ENCODE results near the gene HAO1. TPM values are rescaled to one million over a fixed set of nuclear protein-coding genes. Genes with fewer than 3 reads are reported as not detected.

Gene HAO1
- polyA plus RNA-seq, 3 donors, result 0.07 to 0.15 TPM; not detected in 1

DNA sequence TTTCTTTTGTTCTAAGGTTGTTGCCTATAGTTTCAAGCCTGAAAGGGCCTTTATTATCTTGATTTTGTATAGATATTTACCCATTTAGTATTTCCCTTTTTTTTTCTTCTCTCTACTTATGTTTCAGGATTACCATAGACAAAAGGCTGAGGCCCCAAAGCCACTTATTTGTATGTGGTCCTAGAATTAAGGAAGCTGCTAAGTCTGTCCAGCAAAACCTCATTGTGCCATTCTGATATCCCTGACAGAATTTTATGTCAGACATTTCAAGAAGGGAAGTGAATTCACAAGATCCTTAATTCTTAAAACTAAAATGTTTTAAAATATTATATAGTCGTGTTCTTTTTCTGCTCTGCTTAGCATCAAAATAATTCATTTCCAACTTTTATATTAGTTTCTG is 6.9 kb downstream of the HAO1 start:
- DNase-seq (ENCODE audit: low read depth in 3 of 3, low spot score in 2 of 3), result no peak

DNA sequence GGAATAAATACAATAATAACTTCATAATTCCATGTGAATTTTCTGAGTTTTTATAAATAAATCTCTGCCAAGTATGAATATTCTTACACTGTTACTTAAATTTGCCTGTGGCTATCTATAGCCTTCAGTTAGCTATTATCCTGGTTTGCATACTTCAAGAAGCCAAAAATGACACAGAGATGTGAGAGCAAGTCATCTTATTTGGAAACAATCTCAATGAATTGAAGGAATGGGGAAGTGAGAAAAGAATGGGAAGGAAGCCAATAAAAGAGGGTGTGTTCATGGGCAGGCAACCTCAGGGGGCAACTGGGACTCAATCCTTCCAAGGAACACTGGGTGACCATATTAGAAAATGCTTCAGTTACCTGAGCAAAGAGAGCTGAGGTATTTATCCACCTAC is 9.9 kb downstream of the HAO1 start:
- no peak for DNase-seq (ENCODE audit: low read depth in 3 of 3, low spot score in 2 of 3)

DNA sequence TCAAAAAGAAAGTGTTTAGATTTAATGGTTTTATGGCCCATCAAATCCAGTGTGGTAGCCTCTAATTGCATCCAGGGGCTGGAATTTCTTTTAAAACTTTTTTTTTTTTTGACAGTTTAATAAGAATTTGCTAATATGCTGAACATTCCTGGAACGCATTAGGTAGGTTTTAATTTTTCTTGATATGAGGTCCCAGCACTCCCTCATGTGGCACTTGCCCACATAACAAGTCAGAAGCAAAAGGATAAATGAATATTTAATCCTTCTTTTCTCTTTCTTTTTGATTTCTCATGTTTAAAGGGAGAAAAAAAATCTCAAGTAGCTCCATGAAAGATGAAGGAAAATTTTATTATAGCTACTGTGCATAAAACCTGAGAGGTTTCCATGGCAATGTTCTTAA is 13.5 kb downstream of the HAO1 start:
- DNase-seq (ENCODE audit: low read depth in 3 of 3, low spot score in 2 of 3), result peak in 1 of 3 donors; percentile 13

DNA sequence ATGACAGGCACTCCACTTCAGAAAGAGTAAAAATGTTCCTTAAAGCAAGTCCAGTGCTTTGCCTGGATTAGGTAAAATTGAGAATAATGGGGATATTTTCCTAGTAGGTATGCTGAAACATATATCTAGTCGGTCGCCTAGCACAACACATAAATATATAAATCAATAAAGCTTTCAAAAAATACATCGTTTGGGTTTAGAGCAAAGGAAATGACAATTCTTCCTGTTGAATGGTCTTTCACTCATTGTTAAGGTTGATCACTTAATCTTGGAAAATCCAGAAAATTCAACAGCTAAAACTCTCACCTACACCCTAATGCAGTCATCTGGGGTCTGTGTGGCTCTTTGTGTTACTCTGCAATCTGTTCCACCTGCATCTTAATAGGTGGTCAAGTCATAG is 13.9 kb downstream of the HAO1 start:
- no peak for DNase-seq (ENCODE audit: low read depth in 3 of 3, low spot score in 2 of 3)

DNA sequence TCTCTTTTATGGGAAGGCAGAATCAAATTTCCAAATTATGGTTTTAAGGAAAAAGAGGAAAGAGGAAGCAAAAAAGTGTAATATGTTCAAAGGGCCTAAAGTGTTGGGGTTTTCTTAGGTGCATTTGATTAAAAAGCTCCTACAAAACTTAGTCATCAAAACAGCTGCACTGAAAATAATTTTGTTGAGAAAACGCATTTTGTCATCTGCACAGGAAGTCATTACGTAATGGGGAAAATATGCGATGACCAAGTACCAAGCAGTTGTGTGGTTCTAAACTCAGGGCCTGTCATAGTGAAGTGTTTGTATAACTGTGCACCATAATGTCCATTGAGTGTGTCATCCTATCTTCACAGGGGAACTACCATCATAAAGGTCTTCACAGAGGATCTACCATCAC is 15.6 kb downstream of the HAO1 start:
- no peak for DNase-seq (ENCODE audit: low read depth in 3 of 3, low spot score in 2 of 3)

DNA sequence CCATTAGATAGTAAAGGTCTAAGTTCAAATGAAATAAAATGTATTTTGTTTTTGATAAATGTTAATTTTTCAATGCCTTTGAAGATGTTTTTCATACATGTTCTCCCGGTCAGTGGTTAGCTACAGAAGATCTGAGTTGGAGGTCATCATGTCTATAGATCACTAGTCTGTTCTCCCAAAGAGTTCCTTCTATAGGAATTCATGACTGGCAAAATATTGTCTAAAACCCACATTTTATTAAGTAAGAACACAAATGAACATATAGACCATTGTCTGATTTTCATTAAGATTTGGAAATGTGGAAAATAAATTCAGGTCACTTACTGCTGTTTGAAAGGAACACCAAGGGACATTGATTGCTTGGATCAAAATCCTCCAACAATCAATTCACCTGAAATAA is 23.6 kb downstream of the HAO1 start:
- no peak for DNase-seq (ENCODE audit: low read depth in 3 of 3, low spot score in 2 of 3)

DNA sequence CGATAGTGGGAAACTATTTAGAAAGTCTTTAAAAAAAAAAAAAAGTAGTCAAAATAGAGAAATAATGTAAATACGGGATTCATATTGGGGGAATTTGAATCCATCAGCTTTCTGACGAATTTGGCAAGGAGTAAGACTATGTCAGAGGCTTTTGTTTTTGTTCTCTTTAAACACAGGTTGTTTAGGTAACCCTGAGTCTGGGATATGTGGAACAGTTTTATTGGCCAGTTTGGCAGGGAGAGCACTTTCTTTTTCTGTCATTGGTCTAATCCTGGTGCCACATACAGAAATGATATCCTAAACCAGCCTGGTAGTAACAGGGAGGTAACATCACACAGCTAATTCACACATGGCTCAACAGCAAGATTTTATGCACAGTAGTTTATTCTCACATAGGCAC is 27.7 kb downstream of the HAO1 start:
- no peak for DNase-seq (ENCODE audit: low read depth in 3 of 3, low spot score in 2 of 3)

DNA sequence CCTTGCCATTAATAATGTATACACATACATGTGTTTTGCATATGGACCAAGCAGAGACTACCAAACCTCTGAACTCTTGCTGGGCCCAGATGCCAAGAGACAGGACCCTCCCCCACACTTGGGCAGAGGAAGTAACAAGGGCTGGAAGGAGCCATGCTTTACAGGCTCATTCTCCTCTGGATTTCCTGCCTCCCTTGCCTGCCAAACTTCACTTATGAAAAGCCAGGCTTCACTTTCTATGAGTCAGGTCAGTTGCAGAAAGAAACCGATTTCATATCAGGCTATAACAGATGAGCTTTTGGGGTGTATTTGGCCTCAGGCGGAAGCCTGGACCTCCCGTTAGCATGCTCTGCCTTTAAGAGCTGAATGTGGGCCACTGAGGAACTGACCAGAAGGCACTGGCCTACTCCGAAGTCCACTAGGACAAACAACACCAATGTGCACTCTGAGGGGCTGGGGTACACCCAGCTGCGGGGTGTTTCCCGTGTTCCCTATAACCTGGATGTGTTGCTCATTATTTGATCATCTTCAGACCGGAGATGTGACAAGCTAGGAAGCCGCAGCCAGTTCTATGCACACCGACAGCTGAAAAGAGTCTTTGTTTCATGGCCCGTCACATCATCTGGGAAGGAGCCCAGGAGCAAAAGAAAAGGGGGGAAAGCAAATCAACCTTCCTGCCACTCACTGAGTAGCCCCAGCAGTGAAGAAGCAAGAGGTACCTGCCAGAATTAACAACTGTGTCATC is 28.5 kb downstream of the HAO1 start:
- DNase-seq (ENCODE audit: low read depth in 3 of 3, low spot score in 2 of 3), result no peak

DNA sequence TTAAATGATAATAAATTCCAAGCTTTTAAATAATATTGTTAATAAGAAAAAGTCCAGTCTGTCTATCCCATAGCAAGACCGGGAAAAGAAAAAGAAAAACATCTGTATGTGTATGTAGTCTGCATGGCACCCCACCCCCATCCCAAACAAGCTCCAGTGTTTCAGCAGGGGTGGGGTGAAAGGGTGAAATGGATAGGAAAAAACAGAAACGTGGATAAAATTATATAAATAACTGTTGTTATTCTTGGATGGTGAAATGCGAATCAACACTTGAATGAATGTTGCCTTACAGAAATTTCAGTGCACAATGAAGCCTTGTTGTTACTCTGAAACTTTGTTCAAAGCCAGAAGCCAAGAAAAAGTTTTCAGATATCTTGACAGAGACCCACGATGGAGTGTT is 31.4 kb downstream of the HAO1 start:
- no peak for DNase-seq (ENCODE audit: low read depth in 3 of 3, low spot score in 2 of 3)

DNA sequence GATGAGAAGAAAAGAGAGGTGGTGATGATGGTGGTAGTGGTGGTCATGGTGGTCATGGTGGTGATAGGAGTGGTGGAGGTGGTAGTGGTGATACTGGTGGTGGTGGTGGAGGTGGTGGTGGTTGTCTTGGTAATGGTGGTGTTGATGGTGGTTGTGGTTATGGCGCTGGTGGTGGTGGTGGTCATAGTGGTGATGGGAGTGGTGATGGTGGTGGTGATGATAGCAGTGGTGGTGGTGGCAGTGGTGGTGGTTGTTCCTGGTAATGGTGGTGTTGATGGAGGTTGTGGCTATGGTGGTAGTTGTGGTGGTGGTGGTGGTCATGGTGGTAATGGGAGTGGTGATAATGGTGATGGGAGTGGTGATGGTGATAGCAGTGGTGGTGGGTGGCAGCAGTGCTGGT is 36.8 kb downstream of the HAO1 start:
- DNase-seq (ENCODE audit: low read depth in 3 of 3, low spot score in 2 of 3), result no peak

DNA sequence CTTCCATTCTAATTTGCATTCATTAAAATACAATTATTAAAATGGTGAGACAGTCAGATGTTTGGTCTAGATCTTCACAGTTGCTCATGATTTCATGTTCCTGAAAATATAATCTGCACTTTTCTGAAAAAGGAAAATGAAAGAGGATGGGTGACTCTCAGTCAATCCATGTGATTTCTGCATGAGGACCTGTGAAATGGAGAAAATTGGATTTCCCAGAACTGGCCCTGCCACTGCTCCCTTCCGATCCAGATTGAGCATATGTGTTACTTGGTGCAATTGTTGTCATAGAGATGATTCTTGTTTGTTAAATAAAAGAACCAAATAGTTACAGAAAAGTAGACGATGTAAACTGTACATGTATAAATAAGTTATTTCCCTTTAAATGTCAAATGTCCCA is 37.4 kb downstream of the HAO1 start:
- no peak for DNase-seq (ENCODE audit: low read depth in 3 of 3, low spot score in 2 of 3)

DNA sequence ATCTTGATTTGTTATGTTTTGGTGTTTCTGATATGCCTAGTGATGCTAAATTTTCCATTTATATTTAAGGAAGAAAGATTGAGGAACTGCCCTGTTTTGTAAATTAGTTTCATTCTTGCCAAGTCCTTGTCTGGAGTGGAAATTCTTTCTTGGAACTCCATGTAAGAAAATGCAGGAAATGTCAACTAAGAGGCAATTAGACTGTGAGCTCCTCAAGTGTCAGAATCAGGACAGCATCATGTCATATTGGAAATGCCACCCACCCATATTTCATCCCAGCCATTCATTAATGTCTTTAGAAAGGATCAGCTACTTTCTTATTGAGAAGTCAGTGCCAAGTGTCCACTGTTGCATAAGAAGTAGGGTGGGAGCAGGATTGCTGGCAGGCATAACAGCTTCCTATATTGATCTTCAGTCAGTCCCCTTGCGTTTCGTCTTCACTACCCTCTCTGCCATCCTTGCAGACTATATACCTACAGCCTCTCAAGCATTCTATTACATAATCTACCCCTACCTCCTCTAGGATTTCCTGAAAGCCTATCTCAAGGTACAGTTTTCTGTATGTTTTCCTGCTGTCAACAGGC is 42.4 kb downstream of the HAO1 start:
- no peak for DNase-seq (ENCODE audit: low read depth in 3 of 3, low spot score in 2 of 3)

DNA sequence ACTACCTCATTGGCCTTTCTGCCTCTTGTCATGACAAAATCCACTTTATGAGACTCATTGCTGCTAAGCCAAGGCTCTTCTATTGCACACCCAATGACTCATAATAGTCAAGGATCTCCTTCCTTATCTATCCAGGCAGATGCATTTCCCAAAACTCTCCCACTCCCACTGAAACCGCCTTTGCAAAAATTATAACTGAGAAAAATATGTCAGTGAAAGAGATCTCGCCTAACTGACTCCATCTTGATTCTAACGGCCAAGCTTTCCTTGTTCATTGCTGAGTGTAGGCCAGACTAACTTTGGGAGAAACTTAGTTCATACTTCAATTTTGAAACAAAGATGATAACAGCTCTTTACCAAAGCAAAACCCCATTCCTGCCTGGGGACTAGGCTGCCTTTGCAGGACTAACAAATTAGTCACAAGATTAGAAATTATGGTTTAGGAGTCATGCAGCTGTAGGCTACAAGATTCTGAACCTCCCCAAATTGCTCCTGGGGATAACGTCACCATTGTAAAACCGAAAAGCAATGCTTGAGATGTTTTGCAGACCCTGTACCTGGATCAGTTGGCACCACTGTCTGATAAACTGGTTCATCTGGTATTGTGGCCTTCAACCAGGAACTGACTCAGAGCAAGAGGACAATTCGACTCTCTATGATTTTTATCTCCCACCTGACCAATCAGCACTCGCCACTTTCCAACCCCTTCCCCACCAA is 47.1 kb downstream of the HAO1 start:
- DNase-seq (ENCODE audit: low read depth in 3 of 3, low spot score in 2 of 3), result no peak

DNA sequence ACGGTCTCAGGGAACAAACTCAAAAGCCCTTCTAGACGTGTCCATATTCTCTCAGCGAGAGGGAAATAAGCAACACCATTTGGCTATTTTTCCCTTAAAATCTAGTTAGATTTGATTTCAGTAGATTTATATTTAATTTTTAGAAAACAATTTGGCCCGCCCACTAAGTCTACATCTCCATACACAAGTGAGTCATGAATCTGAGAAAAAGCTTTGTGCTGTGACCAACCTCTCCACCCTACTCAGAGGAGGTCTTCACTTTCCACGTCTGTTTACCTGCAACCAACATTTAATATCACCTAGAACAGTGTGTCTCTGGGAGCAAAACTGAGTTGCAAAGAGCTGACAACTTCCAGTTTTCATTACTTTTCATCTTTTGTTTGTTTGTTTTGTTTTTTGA is 48.6 kb downstream of the HAO1 start:
- DNase-seq (ENCODE audit: low read depth in 3 of 3, low spot score in 2 of 3), result no peak

DNA sequence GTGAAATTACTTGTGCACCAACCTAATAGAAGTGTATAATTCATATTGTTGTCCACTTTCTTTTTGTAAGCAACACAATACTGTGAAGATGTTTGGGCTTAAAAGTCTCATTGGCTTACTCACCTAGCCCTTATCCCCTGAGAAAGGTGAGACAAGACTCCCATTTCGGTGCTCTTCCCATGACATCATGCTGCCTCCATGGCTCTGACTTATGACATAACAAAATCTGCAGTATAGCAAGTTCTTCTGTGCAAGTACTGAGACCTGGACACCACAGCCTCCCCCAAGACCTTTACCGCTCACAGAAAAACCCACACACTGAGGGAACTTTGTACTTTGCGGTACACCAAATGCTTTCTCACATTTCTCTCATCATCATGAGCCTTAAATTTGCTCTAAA is 50.5 kb downstream of the HAO1 start:
- no peak for DNase-seq (ENCODE audit: low read depth in 3 of 3, low spot score in 2 of 3)

DNA sequence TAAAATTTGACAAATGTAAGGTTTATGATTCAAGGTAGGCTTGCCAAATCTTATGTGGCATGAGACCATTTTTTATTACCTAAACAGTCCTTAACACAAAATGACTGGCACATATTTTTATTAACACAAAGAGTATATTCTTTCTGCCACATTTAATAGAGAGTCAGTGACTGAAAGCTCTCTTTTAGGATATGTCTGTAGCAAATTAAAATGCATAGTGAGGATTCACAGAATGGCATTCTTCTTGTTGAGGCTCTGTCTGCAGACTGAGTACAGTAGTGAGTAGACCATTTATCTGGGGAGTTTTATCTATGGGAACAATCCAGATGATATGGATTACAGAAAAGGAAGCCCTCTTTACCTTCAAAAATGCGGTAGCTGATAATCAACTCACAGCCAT is 56.5 kb downstream of the HAO1 start:
- DNase-seq (ENCODE audit: low read depth in 3 of 3, low spot score in 2 of 3), result no peak

DNA sequence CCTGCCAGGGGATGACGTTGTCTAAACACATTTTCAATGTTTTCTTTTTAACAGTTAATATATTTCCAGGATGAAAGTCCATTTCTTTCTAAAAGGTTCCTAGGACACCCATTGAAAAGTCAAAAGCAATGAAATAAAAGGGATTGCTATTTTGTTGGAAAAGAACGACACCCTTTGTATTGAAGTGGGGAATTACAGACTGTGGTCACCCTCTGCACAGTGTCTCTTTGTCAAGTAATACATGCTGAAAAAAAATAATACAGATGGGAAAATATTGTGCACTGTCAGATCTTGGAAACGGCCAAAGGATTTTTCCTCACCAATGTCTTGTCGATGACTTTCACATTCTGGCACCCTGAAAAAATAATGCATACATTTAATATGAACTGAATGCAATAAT is 56.9 kb downstream of the HAO1 start:
- no peak for DNase-seq (ENCODE audit: low read depth in 3 of 3, low spot score in 2 of 3)

DNA sequence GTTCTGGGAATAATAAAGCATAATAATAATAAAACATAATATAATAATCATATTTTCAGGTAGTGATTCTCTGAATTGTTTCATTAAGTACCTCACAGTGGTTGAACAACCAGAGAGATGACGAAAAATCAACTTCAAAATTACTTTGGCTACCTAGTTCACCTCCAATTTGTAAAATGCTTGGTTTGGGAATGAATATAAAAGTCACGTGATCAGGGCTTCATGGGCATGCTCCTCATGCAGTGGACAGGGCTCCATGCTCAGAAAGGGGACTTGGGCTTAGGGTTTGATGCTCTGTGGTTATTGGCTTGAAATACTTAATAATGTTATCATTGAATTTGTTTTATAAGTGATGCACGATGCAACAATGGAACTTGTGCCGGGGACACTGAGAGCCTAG is 58.2 kb downstream of the HAO1 start:
- no peak for DNase-seq (ENCODE audit: low read depth in 3 of 3, low spot score in 2 of 3)

DNA sequence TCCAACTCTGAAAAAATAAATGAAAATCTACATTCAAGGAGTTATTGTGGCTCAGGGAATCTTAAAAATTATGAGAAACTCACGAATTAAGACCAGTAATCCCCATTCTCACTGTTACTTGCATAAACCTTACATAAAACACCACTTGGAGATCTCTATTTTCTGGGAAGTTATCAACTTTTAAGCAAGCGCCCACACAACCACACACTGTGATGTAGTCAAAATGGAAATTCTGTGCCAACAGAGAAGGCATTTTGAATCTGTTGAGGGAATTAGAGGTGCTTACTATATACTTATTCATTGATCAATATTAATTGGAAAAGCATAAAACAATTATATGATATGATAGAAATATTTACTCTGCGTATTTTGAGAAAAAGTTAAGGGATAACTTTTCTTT is 58.7 kb downstream of the HAO1 start:
- no peak for DNase-seq (ENCODE audit: low read depth in 3 of 3, low spot score in 2 of 3)

DNA sequence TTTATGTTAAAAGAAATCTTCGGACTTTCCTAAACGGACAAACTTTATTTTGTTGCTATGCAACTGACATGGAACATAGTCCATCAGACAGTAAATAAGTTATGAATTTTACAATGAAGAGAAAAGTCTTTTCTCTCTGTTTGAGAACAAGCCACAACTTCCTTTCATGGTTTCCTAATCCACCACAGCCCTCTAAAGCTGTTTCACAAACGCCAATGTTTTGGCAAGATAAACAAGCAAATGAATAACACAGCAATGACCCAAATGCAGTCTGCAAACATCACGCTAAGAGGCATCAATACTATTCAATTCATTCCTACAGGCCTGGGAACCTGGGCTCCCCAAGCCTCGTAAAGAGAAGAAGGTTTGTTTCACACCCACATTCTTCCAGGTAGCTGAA is 60.4 kb downstream of the HAO1 start:
- no peak for DNase-seq (ENCODE audit: low read depth in 3 of 3, low spot score in 2 of 3)

DNA sequence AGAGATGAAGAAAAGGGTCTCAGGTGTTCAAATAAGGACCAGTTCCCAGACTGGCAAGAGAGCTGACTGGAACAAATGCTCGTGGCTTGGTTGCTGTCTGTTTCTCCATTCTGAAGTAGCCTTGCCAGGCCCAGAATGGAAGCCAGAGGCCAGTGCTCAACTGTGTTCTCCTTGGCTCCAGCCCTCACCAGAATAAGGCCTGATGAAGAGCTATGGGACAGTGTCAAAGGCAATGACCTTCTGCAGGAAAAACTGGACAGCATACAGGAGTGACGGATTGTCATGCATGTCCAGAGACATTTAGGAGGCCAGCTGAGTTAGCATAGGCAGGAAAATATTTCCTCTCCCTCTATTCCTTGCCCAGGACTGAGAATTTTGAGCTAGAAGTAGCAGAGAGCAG is 72.2 kb downstream of the HAO1 start:
- DNase-seq (ENCODE audit: low read depth in 3 of 3, low spot score in 2 of 3), result no peak

DNA sequence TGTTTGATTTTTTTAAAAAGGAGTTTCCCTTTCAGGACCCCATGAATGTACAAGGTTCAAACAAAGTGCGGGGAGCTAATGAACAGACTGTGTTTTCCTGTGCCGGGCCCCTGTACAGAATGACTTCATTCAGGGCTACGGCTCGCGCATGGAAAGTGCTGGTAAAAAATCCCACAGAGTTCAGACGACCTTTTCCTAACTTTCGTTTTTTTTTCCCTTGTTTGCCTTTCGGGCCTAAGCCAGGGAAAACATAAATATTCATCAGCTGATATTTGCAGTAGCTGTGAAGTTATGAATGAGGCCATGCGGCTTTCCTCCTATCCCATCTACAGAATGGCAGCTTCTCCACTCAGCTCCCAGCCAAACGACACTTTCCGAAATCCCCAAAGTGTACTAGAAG is 74.0 kb downstream of the HAO1 start:
- peak in 1 of 3 donors; percentile 24 for DNase-seq (ENCODE audit: low read depth in 3 of 3, low spot score in 2 of 3)

Measured in right renal cortex interstitium (tissue), 3 donors.